ENCODE results near the gene SLC4A7.
A peak's percentile ranks its signal among the peaks of the same experiment; 100 is the strongest.

Gene SLC4A7

DNA sequence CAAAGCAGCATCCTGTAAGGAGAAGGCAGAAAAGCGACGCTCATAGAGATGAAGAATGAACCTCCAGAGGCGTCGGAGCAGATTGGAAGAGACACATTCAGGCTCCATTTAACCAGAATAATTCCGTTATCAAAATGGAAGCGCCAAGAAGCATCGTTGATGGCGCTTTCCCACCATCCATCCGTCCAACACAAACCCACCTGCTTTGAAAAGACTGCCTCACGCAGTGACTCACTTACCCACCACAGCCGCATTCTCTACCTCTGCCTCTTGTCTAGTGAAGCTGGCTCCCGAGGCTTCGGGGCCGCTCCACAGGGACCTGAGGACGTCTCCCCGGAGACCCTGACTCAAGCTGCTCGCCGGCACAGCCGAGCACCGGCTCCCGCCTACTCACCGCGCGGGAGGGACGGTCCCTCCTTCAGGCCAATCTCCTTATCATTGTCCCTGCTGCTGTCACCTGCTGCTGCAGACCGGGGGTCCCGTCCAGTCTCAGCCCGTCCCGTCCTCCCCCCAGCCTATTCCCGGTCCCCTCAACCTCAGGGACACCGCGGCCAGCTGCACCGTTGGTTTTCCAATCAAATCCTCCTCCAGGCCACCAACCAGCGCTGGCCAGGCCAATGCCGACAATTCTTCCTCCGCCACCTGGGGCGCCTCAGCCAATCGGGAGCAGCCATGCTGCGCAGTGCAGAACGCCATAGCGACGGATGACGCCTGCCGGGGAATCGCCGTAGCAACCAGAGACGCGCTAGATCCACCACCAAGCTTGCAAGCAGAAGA, 115.2 kb downstream of the SLC4A7 start, which contains the start of gene NEK10:
NEK10 (minus strand) TSS at position 553 of the 777 bp plus-strand sequence. CDS start 16,501 bp downstream, outside the sequence.
- peak within 1 kb of the TSS; percentile 86 for H3K4me3 Mint-ChIP-seq
- no peaks in the 10 kb centered on the region for H3K27me3 Mint-ChIP-seq
- H3K4me1 Mint-ChIP-seq (ENCODE audit: low read depth), result peaks cover 13% of the 10 kb centered on the region
- no peaks in the 10 kb centered on the region for H3K9me3 Mint-ChIP-seq
- H3K36me3 Mint-ChIP-seq (ENCODE audit: low read depth), result peaks cover 4% of the 10 kb centered on the region
- peak within 1 kb of the TSS; percentile 57 for H3K27ac Mint-ChIP-seq

DNA sequence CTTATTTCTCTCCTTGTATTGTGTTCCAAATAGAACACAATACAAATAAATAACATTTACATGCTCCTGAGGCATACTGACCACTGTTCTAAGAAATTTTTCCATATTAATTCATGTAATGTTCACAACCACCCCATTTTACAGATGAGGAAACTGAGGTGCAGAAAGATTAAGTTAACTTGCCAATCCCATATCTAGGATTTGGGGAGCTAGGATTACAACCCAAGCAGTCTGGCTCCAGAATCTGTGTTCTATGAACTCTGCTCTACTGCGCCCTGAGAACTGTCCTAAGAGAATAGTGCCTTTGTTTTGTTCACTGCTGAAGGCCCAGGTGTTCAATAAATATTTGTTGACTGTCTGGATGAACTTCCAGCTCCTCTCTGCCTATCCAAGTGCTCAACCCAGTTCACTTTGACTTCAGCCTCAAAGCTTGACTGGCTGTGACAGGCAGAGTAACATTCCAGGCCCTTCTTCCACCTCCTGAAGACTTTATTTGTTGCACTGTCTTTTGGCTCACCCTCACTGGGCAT, 118.1 kb downstream of the SLC4A7 start:
- no peak overlapping the region for H3K4me3 Mint-ChIP-seq
- H3K9me3 Mint-ChIP-seq, result no peaks in the 10 kb centered on the region
- H3K4me1 Mint-ChIP-seq (ENCODE audit: low read depth), result peaks cover 13% of the 10 kb centered on the region
- no peaks in the 10 kb centered on the region for H3K27me3 Mint-ChIP-seq
- H3K36me3 Mint-ChIP-seq (ENCODE audit: low read depth), result no peaks in the 10 kb centered on the region
- no peak overlapping the region for H3K27ac Mint-ChIP-seq

DNA sequence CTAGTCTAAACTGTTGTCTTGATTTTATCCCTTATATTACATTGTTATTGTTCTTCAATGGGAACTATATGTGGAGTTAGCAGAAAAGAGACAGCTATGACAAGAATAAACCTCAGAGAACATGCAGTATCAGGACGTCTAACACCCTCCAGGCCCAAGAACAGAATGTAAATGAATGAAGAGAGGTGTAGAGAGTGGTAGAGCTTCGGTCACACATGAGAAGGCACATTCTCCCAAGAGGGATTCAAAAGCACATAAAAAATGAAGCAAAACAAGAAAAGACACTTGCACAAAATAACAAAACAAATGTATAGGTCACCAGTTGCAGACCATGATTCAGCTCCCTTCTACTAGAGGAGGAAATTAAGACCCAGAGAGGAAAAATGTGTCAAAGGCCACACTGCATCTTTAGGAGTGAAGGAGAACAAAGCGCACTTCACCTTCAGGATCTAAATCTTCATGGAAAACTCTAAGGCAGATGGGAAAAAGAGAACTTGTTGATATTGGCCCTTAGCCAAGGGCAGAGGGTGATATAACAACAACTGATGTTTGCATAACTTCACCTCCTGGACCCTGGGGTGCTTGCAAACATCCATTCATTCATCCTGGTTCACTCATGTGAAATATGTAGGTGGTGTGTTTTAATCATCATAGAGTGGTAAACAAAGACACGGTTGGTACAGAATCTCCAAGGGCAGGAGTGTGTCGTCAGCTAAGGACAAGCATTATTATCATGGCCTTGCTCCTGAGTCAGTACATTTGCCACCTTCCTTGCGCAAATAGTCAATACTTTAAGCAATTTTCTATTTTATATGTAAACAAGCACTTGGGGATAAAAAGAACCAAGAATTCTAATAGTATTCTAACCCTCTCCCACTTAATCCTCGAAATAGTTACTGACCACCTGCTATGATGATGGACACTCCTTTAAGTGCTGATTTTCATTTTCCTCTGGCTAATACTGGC, 123.8 kb downstream of the SLC4A7 start:
- no peaks in the 10 kb centered on the region for H3K36me3 Mint-ChIP-seq (ENCODE audit: low read depth)
- H3K9me3 Mint-ChIP-seq, result no peaks in the 10 kb centered on the region
- no peaks in the 10 kb centered on the region for H3K27me3 Mint-ChIP-seq
- no peak overlapping the region for H3K27ac Mint-ChIP-seq
- peaks cover 25% of the 10 kb centered on the region for H3K4me1 Mint-ChIP-seq (ENCODE audit: low read depth)
- no peak overlapping the region for H3K4me3 Mint-ChIP-seq

DNA sequence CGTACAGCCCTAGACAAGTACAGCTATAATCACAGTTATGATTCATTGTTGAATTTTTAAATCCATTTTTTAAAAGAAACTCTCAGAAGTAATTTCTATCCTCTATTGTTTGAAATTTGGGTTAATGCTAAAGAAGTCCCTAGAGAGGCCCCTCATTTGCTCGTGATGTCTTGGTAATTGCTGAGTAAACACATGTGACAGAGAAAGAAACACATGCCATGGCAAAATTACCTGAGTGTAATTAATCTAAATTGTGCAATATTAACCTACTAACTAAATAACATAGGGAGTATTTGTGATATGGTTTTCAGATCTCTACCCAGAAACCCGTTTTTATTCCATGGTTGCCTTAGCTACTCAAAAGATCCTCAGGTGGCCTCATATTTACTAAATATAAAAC, 125.8 kb downstream of the SLC4A7 start:
- Mint-ChIP-seq H3K4me1 (ENCODE audit: low read depth) (peaks cover 25% of the 10 kb centered on the region), H3K36me3 (ENCODE audit: low read depth) (no peaks in the 10 kb centered on the region), H3K27ac (no peak overlapping the region), H3K27me3 (no peaks in the 10 kb centered on the region), H3K4me3 (no peak overlapping the region), H3K9me3 (no peaks in the 10 kb centered on the region)

GRCh38 chr3:27357665-27358258, 126.4 kb downstream of the SLC4A7 start:
- Mint-ChIP-seq H3K4me3 (no peak overlapping the region), H3K36me3 (ENCODE audit: low read depth) (no peaks in the 10 kb centered on the region), H3K9me3 (no peaks in the 10 kb centered on the region), H3K27ac (no peak overlapping the region), H3K4me1 (ENCODE audit: low read depth) (peaks cover 25% of the 10 kb centered on the region), H3K27me3 (no peaks in the 10 kb centered on the region)

- no peak overlapping the region for H3K27ac Mint-ChIP-seq
- H3K4me1 Mint-ChIP-seq (ENCODE audit: low read depth), result peaks cover 25% of the 10 kb centered on the region
- H3K36me3 Mint-ChIP-seq (ENCODE audit: low read depth), result no peaks in the 10 kb centered on the region
- H3K4me3 Mint-ChIP-seq, result no peak overlapping the region
- H3K27me3 Mint-ChIP-seq, result no peaks in the 10 kb centered on the region
- no peaks in the 10 kb centered on the region for H3K9me3 Mint-ChIP-seq
Observed at GRCh38 chr3:27356976-27357375, 127.2 kb downstream of the SLC4A7 start.

GRCh38 chr3:27354588-27355203, 129.5 kb downstream of the SLC4A7 start:
- Mint-ChIP-seq H3K27me3 (no peaks in the 10 kb centered on the region), H3K36me3 (ENCODE audit: low read depth) (no peaks in the 10 kb centered on the region), H3K4me3 (no peak overlapping the region), H3K27ac (no peak overlapping the region), H3K4me1 (ENCODE audit: low read depth) (peaks cover 23% of the 10 kb centered on the region), H3K9me3 (no peaks in the 10 kb centered on the region)

DNA sequence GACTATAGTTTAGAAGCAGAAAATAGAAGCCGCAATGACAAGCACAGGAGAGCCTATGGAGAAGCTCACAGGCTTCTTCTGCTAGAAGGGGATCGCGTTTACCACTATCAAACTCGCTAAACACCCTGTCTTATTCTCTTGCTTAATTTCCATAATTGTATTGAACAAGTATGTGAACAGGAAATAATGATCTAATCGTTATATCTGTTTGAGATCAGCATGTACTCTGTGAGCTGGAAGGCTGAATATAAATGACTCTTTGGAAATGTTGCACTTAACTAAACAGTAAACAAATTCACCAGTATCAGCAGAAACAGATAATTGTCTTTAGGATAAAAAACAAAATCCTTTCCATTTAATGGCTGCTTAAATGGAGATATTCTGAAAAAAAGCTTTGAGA, 130.0 kb downstream of the SLC4A7 start:
- Mint-ChIP-seq H3K27me3 (no peaks in the 10 kb centered on the region), H3K9me3 (no peaks in the 10 kb centered on the region), H3K4me1 (ENCODE audit: low read depth) (peaks cover 22% of the 10 kb centered on the region), H3K27ac (no peak overlapping the region), H3K4me3 (no peak overlapping the region), H3K36me3 (ENCODE audit: low read depth) (no peaks in the 10 kb centered on the region)

DNA sequence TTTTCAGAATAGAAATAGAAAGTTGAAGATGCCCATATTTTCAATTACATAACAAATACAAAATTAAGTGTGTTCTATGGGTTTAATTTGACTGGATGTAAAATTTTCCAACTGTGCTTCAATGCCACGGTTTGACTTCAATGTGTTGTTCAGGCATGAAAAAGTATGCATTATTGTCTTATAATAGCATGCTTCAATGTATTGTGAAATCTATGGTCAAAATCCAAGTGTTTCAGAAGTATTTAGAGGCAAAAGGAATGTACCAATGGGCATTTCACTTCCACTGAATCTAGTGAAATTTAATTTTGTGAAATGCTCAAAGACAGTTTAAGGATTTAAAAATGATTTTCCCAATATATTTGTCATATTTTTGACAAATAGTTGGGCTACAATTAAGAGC, 131.0 kb downstream of the SLC4A7 start:
- no peak overlapping the region for H3K27ac Mint-ChIP-seq
- H3K27me3 Mint-ChIP-seq, result no peaks in the 10 kb centered on the region
- H3K36me3 Mint-ChIP-seq (ENCODE audit: low read depth), result no peaks in the 10 kb centered on the region
- H3K9me3 Mint-ChIP-seq, result no peaks in the 10 kb centered on the region
- peaks cover 14% of the 10 kb centered on the region for H3K4me1 Mint-ChIP-seq (ENCODE audit: low read depth)
- H3K4me3 Mint-ChIP-seq, result no peak overlapping the region

DNA sequence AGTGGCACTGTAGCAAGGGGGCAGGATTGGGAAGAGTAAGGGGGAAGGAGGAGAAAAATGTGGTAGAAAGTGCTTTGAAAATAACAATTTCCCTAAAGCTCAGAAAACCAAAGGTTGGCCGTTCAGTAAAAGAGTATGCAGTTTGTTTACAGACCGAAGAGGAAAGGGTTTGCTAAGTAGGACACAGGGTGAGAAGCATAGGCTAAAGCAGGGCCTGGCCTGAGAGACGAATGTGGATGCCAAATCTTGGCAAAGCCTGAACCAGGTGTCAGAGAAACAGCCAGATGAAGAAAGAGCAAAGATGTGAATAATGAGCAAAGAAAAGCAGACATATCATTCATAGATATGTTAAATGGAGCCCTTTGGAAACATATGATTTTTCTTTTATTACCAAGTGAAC, 132.1 kb downstream of the SLC4A7 start:
- Mint-ChIP-seq H3K27me3 (no peaks in the 10 kb centered on the region), H3K9me3 (no peaks in the 10 kb centered on the region), H3K4me3 (no peak overlapping the region), H3K27ac (no peak overlapping the region), H3K36me3 (ENCODE audit: low read depth) (no peaks in the 10 kb centered on the region), H3K4me1 (ENCODE audit: low read depth) (peaks cover 10% of the 10 kb centered on the region)

DNA sequence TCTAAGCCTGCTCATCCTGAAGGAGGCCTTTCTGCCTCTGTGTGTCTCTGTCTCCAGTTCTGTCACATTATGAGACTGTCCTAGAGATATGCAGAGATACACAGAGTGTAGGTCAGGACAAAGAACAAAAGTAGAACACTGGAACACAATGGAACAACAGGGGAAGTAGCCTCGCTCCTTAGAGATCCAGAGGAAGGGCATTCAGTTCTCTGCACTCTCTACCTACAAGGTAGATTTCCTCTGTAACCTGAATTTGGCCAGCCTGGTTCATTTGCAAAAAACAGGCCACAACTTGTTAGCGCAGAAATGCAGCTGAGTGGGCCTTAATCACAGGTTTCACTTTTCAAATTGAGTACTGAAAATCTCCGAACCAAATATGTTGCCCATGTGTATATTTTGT, 134.4 kb downstream of the SLC4A7 start:
- Mint-ChIP-seq H3K4me1 (ENCODE audit: low read depth) (peaks cover 10% of the 10 kb centered on the region), H3K4me3 (no peak overlapping the region), H3K36me3 (ENCODE audit: low read depth) (no peaks in the 10 kb centered on the region), H3K27me3 (no peaks in the 10 kb centered on the region), H3K9me3 (no peaks in the 10 kb centered on the region), H3K27ac (no peak overlapping the region)

DNA sequence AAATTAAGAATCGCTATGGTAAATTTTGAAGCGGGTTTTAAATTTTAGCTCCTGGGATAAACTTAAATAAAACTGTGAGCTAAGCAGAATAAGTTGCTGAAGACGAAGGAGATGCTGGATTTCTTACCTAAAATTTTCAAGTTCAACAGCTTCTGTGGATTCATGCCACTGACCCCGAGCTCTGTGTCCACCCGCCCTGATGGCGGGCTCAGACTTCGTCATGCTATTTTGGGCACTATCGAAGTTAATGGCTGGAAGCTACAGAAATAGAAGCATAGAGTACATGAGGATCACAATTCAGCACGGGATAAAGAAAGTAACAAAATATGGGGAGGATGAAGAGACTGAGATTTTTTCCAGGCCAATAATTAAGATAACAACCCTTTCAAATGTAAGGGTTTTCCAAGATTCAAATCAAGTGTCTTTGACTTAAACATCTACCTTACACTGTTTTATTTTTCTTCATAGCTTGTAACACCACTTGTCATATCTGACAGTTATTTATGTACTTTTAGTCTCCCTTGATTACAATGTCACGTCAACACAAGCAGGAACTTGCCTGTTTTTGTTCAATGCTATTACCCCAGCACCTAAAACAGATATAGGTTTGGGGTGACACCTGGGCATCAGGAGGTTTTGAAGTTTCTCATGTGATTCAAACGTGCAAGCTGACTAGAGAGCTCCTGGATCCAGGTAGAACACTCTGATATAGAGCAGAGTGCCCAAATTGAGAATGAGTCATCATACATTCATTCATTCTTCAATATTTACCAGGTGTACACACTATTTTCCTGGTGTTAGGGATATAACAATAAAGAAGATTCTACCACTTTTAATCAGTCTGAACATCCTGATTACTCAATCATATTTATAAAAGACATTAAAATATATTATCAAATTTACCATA, 138.0 kb downstream of the SLC4A7 start:
- Mint-ChIP-seq H3K27ac (no peak overlapping the region), H3K27me3 (no peaks in the 10 kb centered on the region)

GRCh38 chr3:27345493-27345892, 138.7 kb downstream of the SLC4A7 start:
- Mint-ChIP-seq H3K36me3 (ENCODE audit: low read depth) (no peaks in the 10 kb centered on the region), H3K4me3 (no peak overlapping the region), H3K27me3 (no peaks in the 10 kb centered on the region), H3K27ac (no peak overlapping the region), H3K4me1 (ENCODE audit: low read depth) (peaks cover 10% of the 10 kb centered on the region), H3K9me3 (no peaks in the 10 kb centered on the region)

More for the DNA sequence above, 138.0 kb downstream of the SLC4A7 start:
- Mint-ChIP-seq H3K4me1 (ENCODE audit: low read depth) (peaks cover 10% of the 10 kb centered on the region), H3K4me3 (no peak overlapping the region), H3K36me3 (ENCODE audit: low read depth) (no peaks in the 10 kb centered on the region), H3K9me3 (no peaks in the 10 kb centered on the region)

Data from stimulated activated naive CD8-positive, alpha-beta T cell treated with anti-CD3 and anti-CD28 coated beads, Interleukin-15, Interleukin-2, amounts not matched to agents 100 ng/mL and 50 ng/mL, for 24 hours (primary cell).